Measurements from ENCODE around the gene NRG3. TPM values are rescaled to one million over a fixed set of nuclear protein-coding genes. Genes with fewer than 3 reads are reported as not detected.

NRG3 gene
- total RNA-seq, 4 donors from 2014 or later: 0.22 to 2.4 TPM; not detected in 2

DNA sequence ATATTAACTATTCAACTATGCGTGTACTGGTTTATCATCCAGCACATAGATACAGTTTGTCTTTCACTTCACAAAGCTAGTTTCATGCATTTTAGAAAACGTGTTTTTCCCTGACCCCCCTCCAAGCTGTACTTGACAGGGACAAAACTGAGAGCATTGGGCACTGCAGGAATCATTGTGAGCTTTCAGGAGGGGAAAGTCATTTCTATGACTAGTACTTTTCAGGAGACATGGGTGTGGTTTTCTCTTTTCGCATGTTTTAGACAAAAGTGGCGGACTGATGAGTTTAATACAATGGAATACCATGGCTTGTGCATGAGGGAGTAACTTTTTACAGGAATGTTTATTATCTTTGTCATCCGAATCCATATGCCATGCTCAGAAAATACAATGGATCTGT lies 42.7 kb downstream of the NRG3 start:
- no peak for TF ChIP-seq CTCF (IDR thresholded peaks at IDR 0.05; ENCODE audit: low read depth)

GRCh38 chr10:81918766-81919165 lies 43.8 kb downstream of the NRG3 start:
- no peak for TF ChIP-seq CTCF (IDR thresholded peaks at IDR 0.05; ENCODE audit: low read depth)

DNA sequence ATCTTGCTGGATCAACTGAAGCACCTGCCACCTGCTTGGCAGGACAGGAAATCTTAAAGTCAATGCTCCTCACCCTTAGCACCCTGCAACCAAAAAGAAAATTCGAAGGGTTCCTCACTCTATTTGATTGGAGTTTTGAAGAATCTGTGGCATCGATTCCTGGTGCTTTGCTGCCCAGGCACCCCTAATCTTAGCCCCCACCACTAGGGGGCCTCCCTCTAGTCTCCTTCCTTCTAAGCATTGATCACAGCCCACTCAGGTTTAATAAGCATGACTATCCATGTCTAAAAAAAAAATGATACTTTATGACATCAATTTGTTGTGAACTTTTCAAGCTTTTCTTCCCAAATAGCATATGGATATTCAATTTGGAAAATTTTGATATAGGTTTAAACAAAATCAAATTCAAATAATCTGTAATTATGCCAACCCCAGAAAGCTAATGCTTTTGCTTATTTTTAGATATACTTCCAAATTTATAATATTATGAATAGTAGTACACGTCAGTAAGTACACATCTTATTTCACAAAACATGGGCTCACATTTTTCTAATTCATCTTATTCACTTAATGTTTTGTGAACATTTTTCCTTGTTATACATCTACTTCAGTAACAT lies 45.3 kb downstream of the NRG3 start:
- TF ChIP-seq CTCF (IDR thresholded peaks at IDR 0.05; ENCODE audit: low read depth): no peak

GRCh38 chr10:81928119-81928518 lies 53.1 kb downstream of the NRG3 start:
- no peak for TF ChIP-seq CTCF (IDR thresholded peaks at IDR 0.05; ENCODE audit: low read depth)

DNA sequence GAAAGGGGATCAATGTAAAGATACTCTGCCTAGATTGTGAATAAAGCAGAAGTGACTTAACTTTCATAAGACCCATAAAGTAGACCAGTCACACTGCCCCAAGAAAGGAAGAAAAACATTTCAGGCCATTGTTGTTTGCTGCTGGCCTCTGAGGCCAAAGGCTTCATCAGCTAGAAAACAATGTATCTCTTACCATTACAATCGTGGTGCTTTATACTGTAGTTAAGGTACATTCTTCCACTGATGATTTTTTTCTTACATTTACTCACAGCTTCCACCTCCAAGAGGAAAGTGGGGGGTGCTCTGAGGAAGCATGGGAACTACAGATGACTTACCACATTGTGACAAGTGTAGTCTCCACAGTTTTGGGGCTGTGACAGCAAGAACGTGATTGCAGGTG lies 68.6 kb downstream of the NRG3 start:
- TF ChIP-seq CTCF (IDR thresholded peaks at IDR 0.05; ENCODE audit: low read depth): no peak

DNA sequence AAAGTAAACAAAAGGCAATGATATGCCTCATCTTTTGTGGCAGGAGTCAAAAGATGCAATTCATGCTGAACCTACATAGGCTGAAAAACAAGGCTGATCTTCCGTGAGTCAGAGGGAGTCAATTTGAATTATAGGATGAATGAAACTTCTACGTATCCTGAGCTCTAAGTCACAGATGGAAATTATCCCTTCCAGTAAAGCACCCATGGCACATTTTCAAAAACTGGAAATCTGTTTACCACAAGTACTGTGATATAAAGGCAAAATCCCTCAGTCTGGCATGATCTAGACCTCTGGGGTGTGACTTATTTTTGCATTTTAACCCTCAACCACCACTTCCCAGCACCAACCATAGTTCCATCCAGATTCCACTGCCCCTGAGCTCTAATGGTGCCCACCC lies 69.6 kb downstream of the NRG3 start:
- no peak for TF ChIP-seq CTCF (IDR thresholded peaks at IDR 0.05; ENCODE audit: low read depth)

DNA sequence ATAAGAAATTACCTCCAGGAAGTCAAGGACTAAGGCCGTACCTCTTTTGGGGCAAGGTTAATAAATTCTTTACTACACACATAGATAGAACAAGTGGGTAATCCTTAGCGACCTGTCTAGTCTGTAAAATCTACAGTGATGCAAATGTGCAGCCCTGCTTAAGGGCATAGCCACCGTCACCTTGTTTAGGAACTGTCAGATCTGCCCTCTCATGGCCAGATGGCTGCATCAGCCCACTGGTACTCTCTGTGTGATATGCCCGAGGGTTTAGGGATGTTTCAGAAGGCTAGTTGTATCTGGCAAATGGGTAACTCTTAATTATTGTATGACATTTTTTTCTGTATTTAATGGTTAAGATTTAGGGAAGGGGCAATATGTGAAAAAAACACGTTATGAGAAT lies 74.3 kb downstream of the NRG3 start:
- TF ChIP-seq CTCF (IDR thresholded peaks at IDR 0.05; ENCODE audit: low read depth): no peak

Data from subcutaneous adipose tissue (tissue), 4 donors.